GM23248 (cell line): ENCODE measurements around the gene ATXN3L.

ENCODE experiments used
- EZH2 ChIP-seq: fragments of 200-600 bp; sonication (generic); IDR thresholded peaks from 2 replicates; pipeline ENCODE4 v1.6.1; 2018; ENCODE audit warnings: antibody characterized with exemption, mild to moderate bottlenecking; ENCODE audit not compliant: insufficient read depth, poor library complexity, severe bottlenecking
- EZH2phosphoT487 ChIP-seq: fragments of 200-600 bp; sonication (generic); IDR thresholded peaks from 2 replicates; pipeline ENCODE4 v1.6.1; 2018; ENCODE audit warnings: antibody characterized with exemption, moderate library complexity, mild to moderate bottlenecking, low read depth; ENCODE audit not compliant: insufficient read depth

GRCh38 chrX:13367950-13368349, 48.1 kb upstream of the ATXN3L start:
- TF ChIP-seq EZH2 (no peak), EZH2phosphoT487 (no peak)
